HepG2 (cell line): Measurements from ENCODE around the gene NEK8. TPM values are rescaled to one million over a fixed set of nuclear protein-coding genes. Genes with fewer than 3 reads are reported as not detected.

Experiments
- MTF2 ChIP-seq: sonication (generic); formaldehyde crosslinking; IDR thresholded peaks from 2 replicates; pipeline ENCODE4 v1.5.0; 2020; ENCODE audit warnings: missing genetic modification reagents, borderline replicate concordance
- NKX3-1 ChIP-seq: sonication (generic); formaldehyde crosslinking; IDR thresholded peaks from 2 replicates; pipeline ENCODE4 v1.5.0; 2020; ENCODE audit warnings: missing genetic modification reagents
- TRIM24 ChIP-seq: sonication (generic); formaldehyde crosslinking; IDR thresholded peaks from 2 replicates; pipeline ENCODE4 v1.8.0; 2022; ENCODE audit warnings: mild to moderate bottlenecking, missing genetic modification reagents
- ZNF142 ChIP-seq: sonication (generic); formaldehyde crosslinking; IDR thresholded peaks from 2 replicates; pipeline ENCODE4 v1.4.0; 2020; ENCODE audit warnings: missing genetic modification reagents
- ZNF446 ChIP-seq: sonication (generic); formaldehyde crosslinking; IDR thresholded peaks from 2 replicates; pipeline ENCODE4 v1.5.0; 2020; ENCODE audit warnings: mild to moderate bottlenecking, missing genetic modification reagents
- ZNF577 ChIP-seq: sonication (generic); formaldehyde crosslinking; IDR thresholded peaks from 2 replicates; pipeline ENCODE4 v1.4.0; 2020; ENCODE audit warnings: mild to moderate bottlenecking, low read depth, missing genetic modification reagents, borderline replicate concordance
- ZNF580 ChIP-seq: IDR thresholded peaks from 2 replicates; pipeline ENCODE4 v1.6.1; 2016; ENCODE audit warnings: low read depth, borderline replicate concordance
- ZNF589 ChIP-seq: sonication (generic); formaldehyde crosslinking; conservative IDR thresholded peaks from 2 replicates; pipeline ENCODE4 v1.8.0; 2022; ENCODE audit warnings: mild to moderate bottlenecking, moderate library complexity, missing genetic modification reagents
- ZNF883 ChIP-seq: sonication (generic); formaldehyde crosslinking; IDR thresholded peaks from 2 replicates; pipeline ENCODE4 v1.5.1; 2020; ENCODE audit warnings: mild to moderate bottlenecking, missing genetic modification reagents; ENCODE audit errors: not compliant biosample characterization
- ZXDC ChIP-seq: sonication (generic); formaldehyde crosslinking; IDR thresholded peaks from 2 replicates; pipeline ENCODE4 v1.5.0; 2020; ENCODE audit warnings: mild to moderate bottlenecking, missing genetic modification reagents
- polyA plus RNA-seq, 8 experiments: library from polyadenylated mRNA; depleted of rRNA in 3 of 8; stranded (reverse) in 7 of 8; unstranded in 1 of 8; fragments of >200 nt; fragmentation: Illumina TruSeq in 4 of 8; extraction: Trizol in 4 of 8; gene quantifications; 2 replicates each; pipeline versions ENCODE4 v1.2.1 to v1.2.3, GENCODE V29; 2011 to 2016; ENCODE audit warnings: low read depth in 4 of 8, missing spikeins in 1 of 8, mixed read lengths in 1 of 8; ENCODE audit not compliant: insufficient read depth in 1 of 8
- total RNA-seq, 5 experiments: library from RNA; depleted of rRNA; stranded (reverse); fragments of >200 nt; fragmentation: Illumina TruSeq; extraction: Trizol; gene quantifications; 2 replicates each; pipeline ENCODE4 v1.2.3, GENCODE V29; 2016; ENCODE audit warnings: low read depth in 1 of 5
- TF ChIP-seq, protein P1 (sequence below): sonication (generic); formaldehyde crosslinking; conservative IDR thresholded peaks from 2 replicates; pipeline ENCODE4 v1.4.0; 2020; ENCODE audit warnings: missing genetic modification reagents
- TF ChIP-seq, protein P2 (sequence below): sonication (generic); formaldehyde crosslinking; IDR thresholded peaks from 2 replicates; pipeline ENCODE4 v1.4.0; 2020; ENCODE audit warnings: mild to moderate bottlenecking, missing genetic modification reagents
- TF ChIP-seq, protein P3 (sequence below): IDR thresholded peaks from 2 replicates; pipeline ENCODE4 v1.6.1; 2012; ENCODE audit warnings: inconsistent platforms
- TF ChIP-seq, protein P4 (sequence below): sonication (generic); formaldehyde crosslinking; IDR thresholded peaks from 2 replicates; pipeline ENCODE4 v1.5.0; 2020; ENCODE audit warnings: mild to moderate bottlenecking, missing genetic modification reagents

The NEK8 gene
- total and polyA plus RNA-seq, 2 of the 13 experiments (the other 11 are each of a cell fraction or from before 2014, with no cell fraction given) = 5.8 to 13.5 TPM

- TF ChIP-seq, protein P1, sequence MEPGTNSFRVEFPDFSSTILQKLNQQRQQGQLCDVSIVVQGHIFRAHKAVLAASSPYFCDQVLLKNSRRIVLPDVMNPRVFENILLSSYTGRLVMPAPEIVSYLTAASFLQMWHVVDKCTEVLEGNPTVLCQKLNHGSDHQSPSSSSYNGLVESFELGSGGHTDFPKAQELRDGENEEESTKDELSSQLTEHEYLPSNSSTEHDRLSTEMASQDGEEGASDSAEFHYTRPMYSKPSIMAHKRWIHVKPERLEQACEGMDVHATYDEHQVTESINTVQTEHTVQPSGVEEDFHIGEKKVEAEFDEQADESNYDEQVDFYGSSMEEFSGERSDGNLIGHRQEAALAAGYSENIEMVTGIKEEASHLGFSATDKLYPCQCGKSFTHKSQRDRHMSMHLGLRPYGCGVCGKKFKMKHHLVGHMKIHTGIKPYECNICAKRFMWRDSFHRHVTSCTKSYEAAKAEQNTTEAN (CRISPR knock-in tag) = peak; percentile 58; the same call in 1 of the 2 replicates
- TF ChIP-seq NKX3-1 = peak; percentile 40; the same call in 1 of the 2 replicates
- TF ChIP-seq, protein P2, sequence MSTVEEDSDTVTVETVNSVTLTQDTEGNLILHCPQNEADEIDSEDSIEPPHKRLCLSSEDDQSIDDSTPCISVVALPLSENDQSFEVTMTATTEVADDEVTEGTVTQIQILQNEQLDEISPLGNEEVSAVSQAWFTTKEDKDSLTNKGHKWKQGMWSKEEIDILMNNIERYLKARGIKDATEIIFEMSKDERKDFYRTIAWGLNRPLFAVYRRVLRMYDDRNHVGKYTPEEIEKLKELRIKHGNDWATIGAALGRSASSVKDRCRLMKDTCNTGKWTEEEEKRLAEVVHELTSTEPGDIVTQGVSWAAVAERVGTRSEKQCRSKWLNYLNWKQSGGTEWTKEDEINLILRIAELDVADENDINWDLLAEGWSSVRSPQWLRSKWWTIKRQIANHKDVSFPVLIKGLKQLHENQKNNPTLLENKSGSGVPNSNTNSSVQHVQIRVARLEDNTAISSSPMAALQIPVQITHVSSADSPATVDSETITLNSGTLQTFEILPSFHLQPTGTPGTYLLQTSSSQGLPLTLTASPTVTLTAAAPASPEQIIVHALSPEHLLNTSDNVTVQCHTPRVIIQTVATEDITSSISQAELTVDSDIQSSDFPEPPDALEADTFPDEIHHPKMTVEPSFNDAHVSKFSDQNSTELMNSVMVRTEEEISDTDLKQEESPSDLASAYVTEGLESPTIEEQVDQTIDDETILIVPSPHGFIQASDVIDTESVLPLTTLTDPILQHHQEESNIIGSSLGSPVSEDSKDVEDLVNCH (CRISPR knock-in tag) = no peak
- peak; percentile 26; the same call in 1 of the 2 replicates for TF ChIP-seq ZNF142
- no peak for TF ChIP-seq ZNF577
- TF ChIP-seq ZNF589 (CRISPR knock-in tag) = no peak
- TF ChIP-seq, protein P3, sequence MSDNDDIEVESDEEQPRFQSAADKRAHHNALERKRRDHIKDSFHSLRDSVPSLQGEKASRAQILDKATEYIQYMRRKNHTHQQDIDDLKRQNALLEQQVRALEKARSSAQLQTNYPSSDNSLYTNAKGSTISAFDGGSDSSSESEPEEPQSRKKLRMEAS = peak; percentile 94
- TF ChIP-seq ZXDC = peak; percentile 88
- TF ChIP-seq ZNF580 = no peak
- TF ChIP-seq MTF2 (CRISPR knock-in tag) = no peak
- TF ChIP-seq, protein P4, sequence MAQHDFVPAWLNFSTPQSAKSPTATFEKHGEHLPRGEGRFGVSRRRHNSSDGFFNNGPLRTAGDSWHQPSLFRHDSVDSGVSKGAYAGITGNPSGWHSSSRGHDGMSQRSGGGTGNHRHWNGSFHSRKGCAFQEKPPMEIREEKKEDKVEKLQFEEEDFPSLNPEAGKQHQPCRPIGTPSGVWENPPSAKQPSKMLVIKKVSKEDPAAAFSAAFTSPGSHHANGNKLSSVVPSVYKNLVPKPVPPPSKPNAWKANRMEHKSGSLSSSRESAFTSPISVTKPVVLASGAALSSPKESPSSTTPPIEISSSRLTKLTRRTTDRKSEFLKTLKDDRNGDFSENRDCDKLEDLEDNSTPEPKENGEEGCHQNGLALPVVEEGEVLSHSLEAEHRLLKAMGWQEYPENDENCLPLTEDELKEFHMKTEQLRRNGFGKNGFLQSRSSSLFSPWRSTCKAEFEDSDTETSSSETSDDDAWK (CRISPR knock-in tag) = no peak
- peak; percentile 94 for TF ChIP-seq ZNF883 (CRISPR knock-in tag)
- peak; percentile 88 for TF ChIP-seq ZNF446 (CRISPR knock-in tag)
- no peak for TF ChIP-seq TRIM24 (CRISPR knock-in tag)
Observed at GRCh38 chr17:28725660-28726225, 2.8 kb upstream of the NEK8 start (continued).
